ENCODE results near the gene PLS1.

The PLS1 gene

DNA sequence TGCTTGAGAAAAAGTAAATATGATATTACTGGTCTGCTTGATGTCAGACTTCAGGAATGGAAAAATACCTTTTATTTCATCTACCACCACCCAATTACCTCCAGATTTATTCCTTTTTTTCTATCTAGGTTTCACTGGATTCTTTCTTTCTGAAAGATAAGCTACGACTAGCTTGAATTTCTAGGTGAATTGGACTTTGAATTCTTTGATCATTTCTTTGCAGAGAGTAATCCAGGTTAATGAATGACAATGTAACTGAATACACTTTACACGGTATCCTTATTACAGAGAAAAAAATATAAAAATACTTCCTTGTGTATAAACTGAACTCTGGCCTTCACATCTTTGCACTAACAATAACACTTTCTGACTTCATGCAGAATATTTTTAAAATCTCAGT, 68.1 kb downstream of the PLS1 start:
- TF ChIP-seq CTCF (IDR thresholded peaks at IDR 0.05), result no peak

DNA sequence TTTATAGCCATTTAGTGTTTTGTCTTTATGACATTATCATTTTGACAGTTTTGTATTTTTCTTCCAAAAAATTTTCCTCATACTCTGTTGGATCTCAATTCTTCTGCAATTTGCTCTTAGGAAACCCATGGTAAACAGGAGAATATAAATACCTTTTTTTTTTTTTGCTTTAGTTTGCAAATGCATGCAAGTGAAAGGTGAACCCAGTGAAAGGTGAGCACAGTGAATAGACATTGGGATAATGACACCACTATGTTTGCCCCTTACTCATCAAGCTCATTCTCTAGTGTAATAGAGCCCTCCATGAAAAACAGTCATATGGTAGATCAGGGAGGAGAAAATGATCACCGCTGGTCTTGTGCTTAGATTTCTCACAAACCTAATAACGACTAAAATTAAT, 68.6 kb downstream of the PLS1 start:
- TF ChIP-seq CTCF (IDR thresholded peaks at IDR 0.05), result no peak

GRCh38 chr3:142670120-142670519, 73.9 kb downstream of the PLS1 start:
- TF ChIP-seq CTCF (IDR thresholded peaks at IDR 0.05), result no peak

DNA sequence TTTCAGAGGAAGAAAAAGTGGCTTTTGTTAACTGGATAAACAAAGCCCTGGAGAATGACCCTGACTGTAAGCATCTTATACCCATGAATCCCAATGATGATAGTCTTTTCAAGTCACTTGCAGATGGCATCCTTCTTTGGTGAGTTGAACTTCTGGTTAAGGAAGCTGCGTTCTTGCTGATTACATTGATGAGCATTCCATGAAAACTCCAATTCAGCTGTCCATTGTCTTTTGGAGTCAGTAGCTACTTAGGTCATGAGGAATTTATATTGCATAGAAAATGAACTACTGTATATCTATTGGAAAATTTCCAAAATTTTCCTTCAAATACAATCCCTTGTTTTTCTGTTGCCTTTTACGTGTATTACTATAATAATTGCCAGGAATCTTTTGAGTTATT, 80.0 kb downstream of the PLS1 start:
- TF ChIP-seq CTCF (IDR thresholded peaks at IDR 0.05), result no peak

DNA sequence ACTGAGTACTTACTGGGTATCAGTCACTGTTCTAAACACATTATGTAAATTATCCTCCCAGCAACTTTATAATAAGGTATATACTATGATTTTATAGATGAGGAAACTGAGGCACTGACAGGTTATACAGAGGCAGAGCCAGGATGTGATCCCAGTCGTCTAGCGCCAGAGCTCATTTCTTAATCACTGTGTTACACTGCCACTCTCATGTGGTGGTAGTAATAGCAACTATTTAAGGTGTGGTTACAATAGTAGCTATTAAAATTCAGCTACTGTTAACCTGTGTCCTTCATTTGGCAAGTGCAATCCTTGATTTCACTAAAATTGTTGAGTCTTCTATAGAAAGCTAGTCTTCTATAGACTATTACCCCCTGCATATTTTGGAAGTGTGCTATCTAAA, 84.5 kb downstream of the PLS1 start:
- TF ChIP-seq CTCF (IDR thresholded peaks at IDR 0.05), result no peak; the same call in 1 of the 2 replicates

- TF ChIP-seq CTCF (IDR thresholded peaks at IDR 0.05), result no peak
These were observed 94.4 kb downstream of the PLS1 start for GRCh38 chr3:142690613-142691012.

DNA sequence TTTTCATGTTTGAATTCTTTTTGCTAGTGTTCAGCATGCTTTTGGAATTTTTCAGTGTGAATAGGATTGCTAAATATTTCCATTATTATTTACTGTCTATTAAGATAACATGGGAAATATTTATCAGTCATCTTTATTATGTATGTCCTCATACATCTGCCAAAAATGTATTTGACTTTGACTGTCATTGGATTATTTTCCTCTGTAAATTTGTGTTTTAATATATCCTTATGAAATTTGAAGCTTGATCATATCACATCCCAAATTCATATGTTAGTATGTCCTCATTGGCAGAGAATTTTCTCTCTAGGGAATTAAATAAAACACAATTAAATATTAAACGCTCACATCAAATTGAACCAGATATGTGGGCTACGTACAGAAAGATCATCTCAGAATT, 95.3 kb downstream of the PLS1 start:
- no peak for TF ChIP-seq CTCF (IDR thresholded peaks at IDR 0.05)

DNA sequence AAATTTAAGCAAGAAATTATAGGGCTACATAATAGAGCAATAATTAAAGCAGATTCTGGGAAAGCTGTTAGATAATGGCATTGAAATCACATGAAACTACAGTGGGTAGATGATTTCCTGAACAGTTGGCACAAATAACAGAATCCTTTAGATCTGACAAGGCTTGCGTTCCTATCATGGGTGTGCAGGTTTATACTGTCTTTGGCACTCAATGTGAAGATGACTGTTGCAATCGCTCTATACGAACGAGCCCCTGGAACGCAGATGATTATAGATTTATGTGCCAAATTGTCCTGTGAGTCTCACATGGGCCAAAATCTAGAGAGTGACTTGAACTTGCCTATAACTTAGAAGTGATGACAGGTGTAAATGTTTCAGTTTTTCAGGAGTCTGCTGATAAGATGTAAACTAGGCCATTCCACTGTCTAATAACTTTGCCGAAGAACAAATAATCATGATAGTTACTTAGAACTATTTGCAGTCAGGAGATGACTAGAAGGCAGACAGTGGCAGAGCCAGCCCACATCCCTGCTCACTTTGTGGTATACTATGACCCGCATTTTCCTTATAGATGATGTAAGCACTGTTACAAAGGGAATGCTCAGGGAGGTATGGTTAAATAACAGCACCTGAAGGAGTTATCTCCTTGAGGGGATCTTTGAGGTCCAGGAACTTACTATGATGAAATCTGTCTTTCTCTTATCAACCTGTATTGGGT, 97.1 kb downstream of the PLS1 start:
- no peak for TF ChIP-seq CTCF (IDR thresholded peaks at IDR 0.05)
